DND-41 (cell line): ENCODE results near the gene RAB8A.

ENCODE experiments used
- ATAC-seq: fragments of 200-7000 bp; cut with Tn5 transposase; 3 replicates; pipeline ENCODE4 v1.9.1; 2021; ENCODE audit warnings: low read depth; ENCODE audit not compliant: insufficient read depth
- DNase-seq: peaks from one replicate; pipeline ENCODE4 v3.0.0-alpha.2; 2020
- H2AFZ ChIP-seq: 2 replicates; pipeline ENCODE4 v1.6.0; 2012; ENCODE audit warnings: low read depth, low read length
- H3K27ac ChIP-seq: 2 replicates; pipeline ENCODE4 v1.5.1; 2012; ENCODE audit warnings: low read length, inconsistent platforms
- H3K27me3 ChIP-seq: fragments of 200-600 bp; sonication (generic); 2 replicates; pipeline ENCODE4 v1.6.0; 2012; ENCODE audit warnings: low read length, mild to moderate bottlenecking, inconsistent platforms; ENCODE audit not compliant: insufficient read depth, poor library complexity
- H3K36me3 ChIP-seq: 2 replicates; pipeline ENCODE4 v1.5.1; 2012; ENCODE audit warnings: low read length, inconsistent platforms; ENCODE audit not compliant: insufficient read depth
- H3K4me1 ChIP-seq: 2 replicates; pipeline ENCODE4 v1.5.1; 2012; ENCODE audit warnings: mild to moderate bottlenecking, low read length; ENCODE audit not compliant: insufficient read depth
- H3K4me2 ChIP-seq: 2 replicates; pipeline ENCODE4 v1.6.0; 2012; ENCODE audit warnings: mild to moderate bottlenecking, moderate library complexity, low read length, inconsistent platforms; ENCODE audit not compliant: insufficient read depth
- H3K4me3 ChIP-seq, 2 experiments: fragments of 200-600 bp in 1 of 2; shearing (Covaris generic) in 1 of 2; 2 replicates each; pipeline ENCODE4 v1.5.1; 2012 to 2016; ENCODE audit warnings: inconsistent platforms in 2 of 2, low read length in 2 of 2, mild to moderate bottlenecking in 2 of 2, low read depth in 1 of 2, moderate library complexity in 1 of 2
- H3K79me2 ChIP-seq: 2 replicates; pipeline ENCODE4 v1.6.0; 2012; ENCODE audit warnings: low read length, inconsistent platforms; ENCODE audit not compliant: insufficient read depth
- H3K9ac ChIP-seq: 2 replicates; pipeline ENCODE4 v1.6.0; 2012; ENCODE audit warnings: low read depth, mild to moderate bottlenecking, inconsistent platforms, low read length, moderate library complexity
- H3K9me3 ChIP-seq: 2 replicates; pipeline ENCODE4 v1.5.1; 2012; ENCODE audit warnings: low read length, moderate library complexity, mild to moderate bottlenecking, inconsistent platforms; ENCODE audit not compliant: insufficient read depth, severe bottlenecking
- H4K20me1 ChIP-seq: 2 replicates; pipeline ENCODE4 v1.6.0; 2012; ENCODE audit warnings: low read length; ENCODE audit not compliant: insufficient read depth
- CTCF ChIP-seq: IDR thresholded peaks from 2 replicates; pipeline ENCODE4 v1.5.1; 2012; ENCODE audit warnings: borderline replicate concordance, low read length, moderate library complexity, mild to moderate bottlenecking; ENCODE audit not compliant: poor library complexity, severe bottlenecking; ENCODE audit errors: extremely low read depth
- EZH2 ChIP-seq: IDR thresholded peaks from 3 replicates; pipeline ENCODE4 v1.6.1; 2012; ENCODE audit warnings: borderline replicate concordance, low read depth, mild to moderate bottlenecking, moderate library complexity, low read length, inconsistent platforms; ENCODE audit not compliant: severe bottlenecking

Gene RAB8A

GRCh38 chr19:16076958-16077611 lies 34.6 kb upstream of the RAB8A start:
- Histone ChIP-seq H3K79me2 (peaks cover 50% of the 10 kb centered on the region), H3K9ac (peak overlapping the region; percentile 97), H3K27me3 (no peaks in the 10 kb centered on the region), H3K4me3 (peak overlapping the region; percentile 95), H2AFZ (peak overlapping the region; percentile 48), H3K9me3 (no peaks in the 10 kb centered on the region), H3K27ac (peak overlapping the region; percentile 94), H3K4me2 (peak overlapping the region; percentile 80), H3K36me3 (peaks cover 29% of the 10 kb centered on the region), H4K20me1 (peaks cover 32% of the 10 kb centered on the region), H3K4me1 (peaks cover 37% of the 10 kb centered on the region)
- DNase-seq (peak; percentile 48), ATAC-seq (no peak)
- TF ChIP-seq CTCF (no peak), EZH2 (no peak)

GRCh38 chr19:16077984-16078758 lies 33.5 kb upstream of the RAB8A start:
- Histone ChIP-seq H3K4me3 (peak overlapping the region; percentile 95; a peak in 3 of 4 replicates), H3K9me3 (no peaks in the 10 kb centered on the region), H4K20me1 (peaks cover 38% of the 10 kb centered on the region), H3K4me2 (peak overlapping the region; percentile 80), H3K4me1 (peaks cover 37% of the 10 kb centered on the region), H3K36me3 (peaks cover 40% of the 10 kb centered on the region), H3K27ac (peak overlapping the region; percentile 94), H3K27me3 (no peaks in the 10 kb centered on the region), H3K9ac (peak overlapping the region; percentile 97), H2AFZ (no peak overlapping the region), H3K79me2 (peaks cover 60% of the 10 kb centered on the region)
- DNase-seq (peak; percentile 49), ATAC-seq (no peak; the same call in 2 of the 3 replicates)
- TF ChIP-seq EZH2 (no peak), CTCF (no peak)

- H3K79me2 ChIP-seq, result peaks cover 68% of the 10 kb centered on the region
- H3K4me3 ChIP-seq, result peak overlapping the region; percentile 95; a peak in 3 of 4 replicates
- H3K27ac ChIP-seq, result peak overlapping the region; percentile 94
- TF ChIP-seq EZH2 (no peak), CTCF (no peak)
- H3K9me3 ChIP-seq, result no peaks in the 10 kb centered on the region
- H3K4me2 ChIP-seq, result peak overlapping the region; percentile 80
- H3K9ac ChIP-seq, result peak overlapping the region; percentile 97
- DNase-seq (peak; percentile 88), ATAC-seq (peak; percentile 80)
- peaks cover 37% of the 10 kb centered on the region for H3K4me1 ChIP-seq
- H4K20me1 ChIP-seq, result peaks cover 42% of the 10 kb centered on the region
- peaks cover 48% of the 10 kb centered on the region for H3K36me3 ChIP-seq
- no peaks in the 10 kb centered on the region for H3K27me3 ChIP-seq
- H2AFZ ChIP-seq, result no peak overlapping the region
Measured at GRCh38 chr19:16078759-16079707, 32.7 kb upstream of the RAB8A start.
